ENCODE measurements around the gene VIL1.

The VIL1 gene

DNA sequence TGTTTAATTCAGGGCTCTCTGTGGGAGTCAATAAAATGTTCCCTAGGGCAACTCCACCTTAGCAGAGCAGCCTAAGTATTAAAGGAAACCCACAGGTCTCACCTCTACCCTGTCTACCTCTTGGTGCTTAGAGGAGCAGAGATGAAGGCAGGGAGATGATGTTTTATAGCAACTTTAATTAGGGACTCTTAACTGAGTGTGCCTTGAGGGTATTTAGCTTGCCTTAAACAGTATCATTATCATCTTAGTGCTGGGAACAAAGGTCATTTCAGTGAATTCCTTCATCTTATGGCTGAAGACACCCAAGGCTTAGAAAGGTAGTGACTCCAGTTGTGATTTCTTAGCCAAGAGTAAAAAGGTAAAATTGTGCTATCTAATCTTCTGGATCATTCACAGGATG is 26.7 kb downstream of the VIL1 start:
- Histone ChIP-seq H3K4me3 (ENCODE audit: low read length in 2 of 2) (no peak overlapping the region), H3K27ac (ENCODE audit: low read length) (no peak overlapping the region), H3K9me3 (ENCODE audit: control insufficient read depth in 2 of 2, low read length in 2 of 2) (no peaks in the 10 kb centered on the region), H3K4me1 (ENCODE audit: control insufficient read depth, insufficient read depth, low read length) (no peaks in the 10 kb centered on the region), H3K9ac (ENCODE audit: low read length in 2 of 2) (no peak overlapping the region), H3K36me3 (ENCODE audit: control insufficient read depth in 2 of 2, insufficient read depth in 2 of 2, low read length in 2 of 2) (peaks cover 7 to 8% of the 10 kb centered on the region in 2 donors), H3K27me3 (ENCODE audit: control insufficient read depth in 1 of 2, insufficient read depth in 2 of 2, low read length in 2 of 2) (no peaks in the 10 kb centered on the region)

DNA sequence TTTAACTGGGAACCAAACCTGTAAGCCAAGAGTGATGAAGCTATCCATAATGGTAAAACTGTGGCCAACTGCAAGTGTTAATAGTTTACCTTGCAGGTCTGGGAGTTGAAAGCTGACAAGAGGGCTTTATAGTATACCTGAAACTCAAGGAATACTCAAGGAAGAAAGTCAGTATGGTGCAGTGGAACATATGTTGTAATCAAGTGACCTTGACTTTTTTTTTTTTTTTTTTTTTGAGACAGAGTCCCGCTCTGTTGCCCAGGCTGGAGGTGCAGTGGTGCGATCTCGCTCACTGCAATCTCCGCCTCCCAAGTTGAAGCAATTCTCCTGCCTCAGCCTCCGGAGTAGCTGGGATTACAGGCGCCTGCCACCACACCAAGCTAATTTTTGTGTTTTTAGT is 27.6 kb downstream of the VIL1 start:
- Histone ChIP-seq H3K27me3 (ENCODE audit: control insufficient read depth in 1 of 2, insufficient read depth in 2 of 2, low read length in 2 of 2) (no peaks in the 10 kb centered on the region), H3K27ac (ENCODE audit: low read length) (no peak overlapping the region), H3K9me3 (ENCODE audit: control insufficient read depth in 2 of 2, low read length in 2 of 2) (no peaks in the 10 kb centered on the region), H3K4me3 (ENCODE audit: low read length in 2 of 2) (no peak overlapping the region), H3K9ac (ENCODE audit: low read length in 2 of 2) (no peak overlapping the region), H3K36me3 (ENCODE audit: control insufficient read depth in 2 of 2, insufficient read depth in 2 of 2, low read length in 2 of 2) (peaks cover 7 to 8% of the 10 kb centered on the region in 2 donors), H3K4me1 (ENCODE audit: control insufficient read depth, insufficient read depth, low read length) (no peaks in the 10 kb centered on the region)

DNA sequence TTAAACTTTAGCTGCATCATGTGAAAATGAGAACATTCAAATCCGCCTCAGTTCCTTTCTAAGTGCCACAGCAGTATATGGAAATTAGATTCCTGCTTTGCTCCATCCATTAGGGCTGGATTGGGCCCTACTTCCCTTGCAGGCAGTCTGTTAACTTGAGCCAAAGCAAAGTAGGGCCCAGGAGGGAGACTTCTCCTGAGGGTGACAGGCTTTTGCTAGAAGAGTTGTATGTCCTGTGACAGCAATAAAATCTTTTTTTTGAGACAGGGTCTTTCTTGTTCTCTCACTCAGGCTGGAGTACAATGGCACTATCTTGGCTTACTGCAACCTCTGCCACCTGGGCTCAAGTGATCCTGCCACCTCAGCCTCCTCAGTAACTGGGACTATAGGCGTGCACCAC is 28.1 kb downstream of the VIL1 start:
- H3K9ac ChIP-seq (ENCODE audit: low read length in 2 of 2), result no peak overlapping the region
- no peaks in the 10 kb centered on the region for H3K4me1 ChIP-seq (ENCODE audit: control insufficient read depth, insufficient read depth, low read length)
- no peak overlapping the region for H3K4me3 ChIP-seq (ENCODE audit: low read length in 2 of 2)
- no peak overlapping the region for H3K27ac ChIP-seq (ENCODE audit: low read length)
- H3K9me3 ChIP-seq (ENCODE audit: control insufficient read depth in 2 of 2, low read length in 2 of 2), result no peaks in the 10 kb centered on the region
- H3K27me3 ChIP-seq (ENCODE audit: control insufficient read depth in 1 of 2, insufficient read depth in 2 of 2, low read length in 2 of 2), result no peaks in the 10 kb centered on the region
- peaks cover 7 to 8% of the 10 kb centered on the region in 2 donors for H3K36me3 ChIP-seq (ENCODE audit: control insufficient read depth in 2 of 2, insufficient read depth in 2 of 2, low read length in 2 of 2)

DNA sequence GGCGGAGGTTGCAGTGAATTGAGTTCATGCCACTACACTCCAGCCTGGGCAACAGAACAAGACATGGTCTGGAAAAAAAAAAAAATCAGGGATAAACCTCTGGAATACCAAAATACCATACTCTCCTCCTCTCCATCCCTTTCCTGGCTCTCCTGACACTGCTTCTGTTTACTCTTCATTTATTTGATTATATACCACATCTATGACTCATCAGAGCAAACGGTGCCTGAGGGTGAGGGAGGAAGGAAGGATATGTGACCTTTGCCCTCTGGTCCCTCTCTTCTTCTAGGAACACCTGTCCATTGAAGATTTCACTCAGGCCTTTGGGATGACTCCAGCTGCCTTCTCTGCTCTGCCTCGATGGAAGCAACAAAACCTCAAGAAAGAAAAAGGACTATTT is 30.0 kb downstream of the VIL1 start:
- Histone ChIP-seq H3K9ac (ENCODE audit: low read length in 2 of 2) (no peak overlapping the region), H3K36me3 (ENCODE audit: control insufficient read depth in 2 of 2, insufficient read depth in 2 of 2, low read length in 2 of 2) (peaks cover 8 to 12% of the 10 kb centered on the region in 2 donors), H3K4me3 (ENCODE audit: low read length in 2 of 2) (no peak overlapping the region), H3K4me1 (ENCODE audit: control insufficient read depth, insufficient read depth, low read length) (no peaks in the 10 kb centered on the region), H3K27ac (ENCODE audit: low read length) (no peak overlapping the region), H3K9me3 (ENCODE audit: control insufficient read depth in 2 of 2, low read length in 2 of 2) (no peaks in the 10 kb centered on the region), H3K27me3 (ENCODE audit: control insufficient read depth in 1 of 2, insufficient read depth in 2 of 2, low read length in 2 of 2) (no peaks in the 10 kb centered on the region)

DNA sequence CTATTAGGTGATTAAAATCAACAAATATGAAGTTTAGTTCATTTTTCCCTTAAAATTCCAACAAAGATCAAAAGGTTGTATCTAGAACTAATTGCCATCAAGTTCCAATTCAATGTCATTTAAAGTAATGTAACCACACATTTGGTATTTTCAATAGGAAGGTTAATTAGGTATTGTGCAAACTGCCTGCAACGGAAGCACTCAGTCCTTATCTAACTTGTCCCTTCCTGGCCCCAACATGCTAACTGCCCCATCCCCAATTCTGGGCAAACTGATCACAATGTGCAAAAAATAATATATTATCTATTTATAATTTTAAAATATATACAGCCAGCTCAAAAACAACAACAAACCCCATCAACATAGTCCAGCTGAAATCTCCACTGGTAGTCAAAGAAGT is 33.2 kb downstream of the VIL1 start:
- H3K4me3 ChIP-seq (ENCODE audit: low read length in 2 of 2), result no peak overlapping the region
- no peaks in the 10 kb centered on the region for H3K9me3 ChIP-seq (ENCODE audit: control insufficient read depth in 2 of 2, low read length in 2 of 2)
- no peaks in the 10 kb centered on the region for H3K27me3 ChIP-seq (ENCODE audit: control insufficient read depth in 1 of 2, insufficient read depth in 2 of 2, low read length in 2 of 2)
- H3K4me1 ChIP-seq (ENCODE audit: control insufficient read depth, insufficient read depth, low read length), result no peaks in the 10 kb centered on the region
- H3K27ac ChIP-seq (ENCODE audit: low read length), result no peak overlapping the region
- peaks cover 16 to 24% of the 10 kb centered on the region in 2 donors for H3K36me3 ChIP-seq (ENCODE audit: control insufficient read depth in 2 of 2, insufficient read depth in 2 of 2, low read length in 2 of 2)
- no peak overlapping the region for H3K9ac ChIP-seq (ENCODE audit: low read length in 2 of 2)

DNA sequence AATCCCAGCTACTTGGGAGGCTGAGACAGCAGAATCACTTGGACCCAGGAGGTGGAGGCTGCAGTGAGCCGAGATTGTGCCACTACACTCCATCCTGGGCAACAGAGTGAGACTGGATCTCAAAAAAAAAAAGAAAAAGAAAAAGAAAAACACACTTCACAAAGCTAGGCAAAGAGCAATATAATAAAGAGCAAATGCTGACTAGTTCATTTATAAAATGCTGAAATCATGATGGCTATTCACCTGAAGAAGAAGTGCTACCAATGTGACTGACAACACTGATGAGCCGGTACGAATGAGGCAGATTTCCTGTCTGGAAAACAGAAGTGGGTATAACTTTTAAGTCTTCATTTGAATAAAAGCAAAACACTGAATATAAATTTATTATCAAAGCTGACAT is 37.9 kb downstream of the VIL1 start:
- Histone ChIP-seq H3K9me3 (ENCODE audit: control insufficient read depth in 2 of 2, low read length in 2 of 2) (no peaks in the 10 kb centered on the region), H3K27me3 (ENCODE audit: control insufficient read depth in 1 of 2, insufficient read depth in 2 of 2, low read length in 2 of 2) (no peaks in the 10 kb centered on the region), H3K27ac (ENCODE audit: low read length) (no peak overlapping the region), H3K36me3 (ENCODE audit: control insufficient read depth in 2 of 2, insufficient read depth in 2 of 2, low read length in 2 of 2) (peaks cover 12 to 17% of the 10 kb centered on the region in 2 donors), H3K9ac (ENCODE audit: low read length in 2 of 2) (no peak overlapping the region), H3K4me1 (ENCODE audit: control insufficient read depth, insufficient read depth, low read length) (no peaks in the 10 kb centered on the region), H3K4me3 (ENCODE audit: low read length in 2 of 2) (no peak overlapping the region)

DNA sequence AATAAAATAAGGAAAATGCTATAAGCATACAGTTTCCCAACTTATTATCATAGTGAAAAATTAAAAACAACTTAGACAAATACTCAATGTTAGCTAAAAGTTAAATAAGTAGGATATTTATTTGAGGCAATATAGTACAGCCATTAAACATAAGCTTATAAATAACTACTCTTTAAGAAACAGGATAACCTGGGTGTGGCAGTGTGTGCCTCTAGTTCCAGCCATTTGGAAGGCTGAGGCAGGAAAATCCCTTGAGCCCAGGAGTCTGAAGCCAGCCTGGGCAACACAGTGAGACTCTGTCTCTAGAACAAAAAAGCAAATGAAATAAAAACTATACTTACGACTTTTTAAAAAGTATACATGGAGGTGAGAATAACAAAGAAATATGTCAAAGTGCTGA is 39.7 kb downstream of the VIL1 start:
- Histone ChIP-seq H3K4me1 (ENCODE audit: control insufficient read depth, insufficient read depth, low read length) (no peaks in the 10 kb centered on the region), H3K27me3 (ENCODE audit: control insufficient read depth in 1 of 2, insufficient read depth in 2 of 2, low read length in 2 of 2) (no peaks in the 10 kb centered on the region), H3K9ac (ENCODE audit: low read length in 2 of 2) (no peak overlapping the region), H3K4me3 (ENCODE audit: low read length in 2 of 2) (no peak overlapping the region), H3K9me3 (ENCODE audit: control insufficient read depth in 2 of 2, low read length in 2 of 2) (no peaks in the 10 kb centered on the region), H3K36me3 (ENCODE audit: control insufficient read depth in 2 of 2, insufficient read depth in 2 of 2, low read length in 2 of 2) (peaks cover 12 to 15% of the 10 kb centered on the region in 2 donors), H3K27ac (ENCODE audit: low read length) (no peak overlapping the region)

DNA sequence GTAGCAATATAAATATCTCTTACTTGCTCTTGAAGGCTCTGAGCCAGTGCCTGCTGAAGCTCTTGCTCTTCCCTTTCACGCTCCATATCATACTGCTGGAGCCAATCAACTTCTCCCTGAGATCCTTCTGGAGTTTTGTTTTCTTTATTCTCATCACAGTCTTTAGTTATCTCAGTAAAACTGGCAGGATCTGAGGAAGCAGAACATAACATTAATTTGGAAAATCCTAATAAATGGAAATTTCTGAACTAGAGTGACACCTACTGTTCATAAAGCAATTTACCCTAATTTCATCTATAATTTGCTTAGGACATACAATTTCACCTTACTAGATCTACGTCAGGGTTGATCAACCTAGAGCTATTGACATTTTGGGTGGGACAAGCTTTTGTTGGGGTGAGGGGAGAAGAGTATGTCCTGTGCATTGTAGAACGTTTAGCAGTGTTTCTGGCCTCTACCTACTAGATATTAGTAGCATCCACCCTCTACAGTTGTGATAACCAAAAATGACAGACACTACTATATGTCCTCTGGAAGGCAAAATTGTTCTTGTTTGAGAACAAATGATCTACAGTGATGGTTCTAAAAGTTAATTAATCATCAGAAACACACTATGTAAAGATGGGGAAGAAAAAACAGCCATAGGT is 47.2 kb downstream of the VIL1 start:
- Histone ChIP-seq H3K9me3 (ENCODE audit: control insufficient read depth in 2 of 2, low read length in 2 of 2) (no peaks in the 10 kb centered on the region), H3K4me1 (ENCODE audit: control insufficient read depth, insufficient read depth, low read length) (no peaks in the 10 kb centered on the region), H3K27ac (ENCODE audit: low read length) (no peak overlapping the region), H3K36me3 (ENCODE audit: control insufficient read depth in 2 of 2, insufficient read depth in 2 of 2, low read length in 2 of 2) (peaks cover 0 to 3% of the 10 kb centered on the region in 2 donors), H3K27me3 (ENCODE audit: control insufficient read depth in 1 of 2, insufficient read depth in 2 of 2, low read length in 2 of 2) (no peaks in the 10 kb centered on the region), H3K9ac (ENCODE audit: low read length in 2 of 2) (no peak overlapping the region), H3K4me3 (ENCODE audit: low read length in 2 of 2) (no peak overlapping the region)

DNA sequence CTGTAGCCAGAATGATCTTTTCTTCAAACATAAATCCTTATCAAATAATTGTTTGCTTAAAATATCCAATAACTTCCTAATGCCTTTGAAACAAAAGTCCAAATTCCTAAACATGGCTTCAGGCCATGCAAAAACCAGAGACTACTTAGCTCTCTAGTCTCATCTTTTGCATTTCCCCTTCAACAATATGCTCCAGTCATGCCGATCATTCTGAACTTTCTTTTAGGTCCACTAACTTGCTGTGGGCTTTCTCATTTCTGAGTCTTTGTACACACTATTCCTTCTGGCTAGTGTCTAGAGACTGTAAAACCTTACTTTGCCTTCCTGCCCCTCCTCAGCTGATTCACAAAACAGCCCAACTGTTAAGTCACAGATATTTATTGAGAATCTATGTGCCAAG is 51.5 kb downstream of the VIL1 start:
- H3K36me3 ChIP-seq (ENCODE audit: control insufficient read depth in 2 of 2, insufficient read depth in 2 of 2, low read length in 2 of 2), result peaks cover 0 to 18% of the 10 kb centered on the region in 2 donors
- H3K4me3 ChIP-seq (ENCODE audit: low read length in 2 of 2), result no peak overlapping the region
- H3K9ac ChIP-seq (ENCODE audit: low read length in 2 of 2), result no peak overlapping the region
- no peak overlapping the region for H3K27ac ChIP-seq (ENCODE audit: low read length)
- H3K27me3 ChIP-seq (ENCODE audit: control insufficient read depth in 1 of 2, insufficient read depth in 2 of 2, low read length in 2 of 2), result no peaks in the 10 kb centered on the region
- no peaks in the 10 kb centered on the region for H3K9me3 ChIP-seq (ENCODE audit: control insufficient read depth in 2 of 2, low read length in 2 of 2)
- H3K4me1 ChIP-seq (ENCODE audit: control insufficient read depth, insufficient read depth, low read length), result no peaks in the 10 kb centered on the region

DNA sequence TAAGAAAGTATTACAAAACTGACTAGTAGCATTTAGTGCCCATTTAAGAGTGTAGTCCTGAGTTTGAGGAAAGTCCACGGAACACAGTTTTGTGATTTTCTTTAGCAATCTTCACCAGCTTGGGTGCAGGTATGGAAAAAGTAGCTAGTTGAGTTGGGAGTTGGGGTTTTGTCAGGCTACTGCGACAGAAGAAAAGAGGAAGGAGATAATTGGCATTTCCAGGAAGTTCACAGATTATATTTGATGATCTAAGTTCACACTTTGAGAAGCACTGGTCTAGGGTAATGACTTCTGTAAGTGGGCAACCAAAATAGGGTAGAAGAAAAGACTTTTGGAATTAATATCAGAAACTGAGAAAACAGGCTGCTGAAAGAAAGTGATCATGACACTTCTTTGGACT is 52.1 kb downstream of the VIL1 start:
- Histone ChIP-seq H3K27me3 (ENCODE audit: control insufficient read depth in 1 of 2, insufficient read depth in 2 of 2, low read length in 2 of 2) (no peaks in the 10 kb centered on the region), H3K9ac (ENCODE audit: low read length in 2 of 2) (no peak overlapping the region), H3K4me1 (ENCODE audit: control insufficient read depth, insufficient read depth, low read length) (no peaks in the 10 kb centered on the region), H3K4me3 (ENCODE audit: low read length in 2 of 2) (no peak overlapping the region), H3K9me3 (ENCODE audit: control insufficient read depth in 2 of 2, low read length in 2 of 2) (no peaks in the 10 kb centered on the region), H3K27ac (ENCODE audit: low read length) (no peak overlapping the region), H3K36me3 (ENCODE audit: control insufficient read depth in 2 of 2, insufficient read depth in 2 of 2, low read length in 2 of 2) (peaks cover 0 to 18% of the 10 kb centered on the region in 2 donors)

DNA sequence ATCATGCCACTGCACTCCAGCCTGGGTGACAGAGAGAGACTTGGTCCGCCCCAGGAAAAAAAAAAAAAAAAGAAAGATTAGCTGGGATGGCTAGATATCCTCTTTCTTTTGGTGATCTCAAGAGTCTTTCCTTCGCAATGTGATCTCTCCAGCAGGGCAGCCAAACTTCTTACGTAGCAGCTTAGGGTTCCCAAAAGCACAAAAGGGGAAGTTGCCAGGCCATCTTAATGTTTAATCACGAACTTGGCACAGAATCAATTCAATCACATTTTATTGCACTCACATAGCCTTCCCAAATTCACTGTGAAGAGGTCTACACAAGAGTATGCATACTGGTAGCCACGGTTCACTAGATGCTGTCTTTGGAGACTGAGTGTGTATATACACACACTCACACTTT is 53.1 kb downstream of the VIL1 start:
- H3K36me3 ChIP-seq (ENCODE audit: control insufficient read depth in 2 of 2, insufficient read depth in 2 of 2, low read length in 2 of 2), result peaks cover 0 to 18% of the 10 kb centered on the region in 2 donors
- H3K4me3 ChIP-seq (ENCODE audit: low read length in 2 of 2), result no peak overlapping the region
- no peak overlapping the region for H3K27ac ChIP-seq (ENCODE audit: low read length)
- H3K27me3 ChIP-seq (ENCODE audit: control insufficient read depth in 1 of 2, insufficient read depth in 2 of 2, low read length in 2 of 2), result no peaks in the 10 kb centered on the region
- no peaks in the 10 kb centered on the region for H3K4me1 ChIP-seq (ENCODE audit: control insufficient read depth, insufficient read depth, low read length)
- H3K9me3 ChIP-seq (ENCODE audit: control insufficient read depth in 2 of 2, low read length in 2 of 2), result no peaks in the 10 kb centered on the region
- H3K9ac ChIP-seq (ENCODE audit: low read length in 2 of 2), result no peak overlapping the region
